ENCODE data around the gene ACSBG1.

Gene ACSBG1

GRCh38 chr15:78174401-78174800, 60.0 kb downstream of the ACSBG1 start:
- H3K4me3 ChIP-seq (ENCODE audit: low read depth, low read length), result no peak overlapping the region
- in situ Hi-C loops (cut with HindIII; ENCODE audit: low sequenced_read_pairs), result no loop called here
- DNase-seq (ENCODE audit: low read depth), result no peak
- TF ChIP-seq CTCF (IDR thresholded peaks at IDR 0.05; ENCODE audit: low read depth, low read length, missing control alignments), result no peak

GRCh38 chr15:78171864-78172472, 62.4 kb downstream of the ACSBG1 start:
- H3K4me3 ChIP-seq (ENCODE audit: low read depth, low read length), result no peak overlapping the region
- no peak for TF ChIP-seq CTCF (IDR thresholded peaks at IDR 0.05; ENCODE audit: low read depth, low read length, missing control alignments)
- DNase-seq (ENCODE audit: low read depth), result no peak

GRCh38 chr15:78170848-78171773, 63.3 kb downstream of the ACSBG1 start:
- no peak overlapping the region for H3K4me3 ChIP-seq (ENCODE audit: low read depth, low read length)
- DNase-seq (ENCODE audit: low read depth), result no peak
- no peak for TF ChIP-seq CTCF (IDR thresholded peaks at IDR 0.05; ENCODE audit: low read depth, low read length, missing control alignments)
- in situ Hi-C loops (cut with HindIII; ENCODE audit: low sequenced_read_pairs), result no loop called here

More at GRCh38 chr15:78171864-78172472, 62.4 kb downstream of the ACSBG1 start:
- in situ Hi-C loops (cut with HindIII; ENCODE audit: low sequenced_read_pairs), result no loop called here

GRCh38 chr15:78168608-78169007, 65.8 kb downstream of the ACSBG1 start:
- no peak overlapping the region for H3K4me3 ChIP-seq (ENCODE audit: low read depth, low read length)
- in situ Hi-C loops (cut with HindIII; ENCODE audit: low sequenced_read_pairs), result no loop called here
- DNase-seq (ENCODE audit: low read depth), result no peak
- TF ChIP-seq CTCF (IDR thresholded peaks at IDR 0.05; ENCODE audit: low read depth, low read length, missing control alignments), result no peak

- in situ Hi-C loops (cut with HindIII; ENCODE audit: low sequenced_read_pairs), result no loop called here
- no peak overlapping the region for H3K4me3 ChIP-seq (ENCODE audit: low read depth, low read length)
- no peak for TF ChIP-seq CTCF (IDR thresholded peaks at IDR 0.05; ENCODE audit: low read depth, low read length, missing control alignments)
- DNase-seq (ENCODE audit: low read depth), result no peak
These were observed 67.0 kb downstream of the ACSBG1 start for GRCh38 chr15:78167227-78167888.

GRCh38 chr15:78164010-78164409, 70.4 kb downstream of the ACSBG1 start:
- in situ Hi-C loops (cut with HindIII; ENCODE audit: low sequenced_read_pairs), result no loop called here
- H3K4me3 ChIP-seq (ENCODE audit: low read depth, low read length), result no peak overlapping the region
- DNase-seq (ENCODE audit: low read depth), result no peak
- TF ChIP-seq CTCF (IDR thresholded peaks at IDR 0.05; ENCODE audit: low read depth, low read length, missing control alignments), result no peak
